Measurements from ENCODE around the gene COL18A1. TPM values are rescaled to one million over a fixed set of nuclear protein-coding genes. Genes with fewer than 3 reads are reported as not detected.

COL18A1 gene
- total RNA-seq, 1 experiment from 2014 or later, result 72.9 TPM

DNA sequence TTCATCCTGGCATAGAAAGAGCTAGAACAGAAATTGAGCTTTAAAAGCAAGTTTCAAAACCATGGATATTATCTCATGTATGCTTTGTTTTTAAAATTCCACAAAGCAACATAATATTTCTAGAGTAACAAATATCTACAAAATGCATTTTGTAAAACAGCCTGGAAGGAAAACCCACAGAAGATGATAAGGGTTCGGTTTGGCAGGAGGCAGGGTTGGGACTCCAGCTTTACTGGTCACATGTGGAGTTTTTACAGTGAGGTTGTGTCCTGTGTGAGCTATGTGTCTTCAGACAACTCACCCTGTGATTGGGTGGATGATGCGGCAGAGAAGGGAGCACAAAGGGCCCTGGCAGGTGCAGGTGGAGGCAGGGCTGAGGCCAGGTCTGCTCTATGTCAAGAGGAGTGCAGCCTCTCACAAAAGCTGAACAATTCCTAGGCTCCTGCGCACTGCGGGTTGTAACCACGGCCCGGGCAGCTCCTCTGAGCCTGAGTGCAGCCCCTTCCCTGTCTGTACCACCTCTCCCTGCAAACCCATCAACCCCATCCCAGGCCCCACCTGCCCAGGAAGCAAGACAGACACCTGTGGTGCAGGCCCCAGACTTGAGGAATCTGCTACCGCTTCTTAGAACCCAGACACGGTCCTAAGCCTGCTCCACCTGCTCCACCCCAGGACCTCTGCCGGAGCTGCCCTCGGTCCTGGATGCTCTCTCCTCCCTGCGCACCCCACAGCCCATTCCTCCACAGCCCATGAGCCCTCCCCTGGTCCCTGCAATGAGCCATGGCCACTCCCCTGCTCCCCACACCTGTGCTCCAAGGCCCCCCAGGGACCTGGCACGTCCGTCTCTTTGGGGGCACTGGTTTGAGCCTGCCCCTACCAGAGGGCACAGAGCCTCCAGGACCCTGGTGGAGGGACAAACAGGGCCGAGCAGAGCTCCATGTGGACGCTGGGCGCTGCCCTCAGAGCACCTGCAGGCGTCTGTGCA lies 2.8 kb upstream of the COL18A1 start:
- DNase-seq (ENCODE audit: low spot score), result no peak

DNA sequence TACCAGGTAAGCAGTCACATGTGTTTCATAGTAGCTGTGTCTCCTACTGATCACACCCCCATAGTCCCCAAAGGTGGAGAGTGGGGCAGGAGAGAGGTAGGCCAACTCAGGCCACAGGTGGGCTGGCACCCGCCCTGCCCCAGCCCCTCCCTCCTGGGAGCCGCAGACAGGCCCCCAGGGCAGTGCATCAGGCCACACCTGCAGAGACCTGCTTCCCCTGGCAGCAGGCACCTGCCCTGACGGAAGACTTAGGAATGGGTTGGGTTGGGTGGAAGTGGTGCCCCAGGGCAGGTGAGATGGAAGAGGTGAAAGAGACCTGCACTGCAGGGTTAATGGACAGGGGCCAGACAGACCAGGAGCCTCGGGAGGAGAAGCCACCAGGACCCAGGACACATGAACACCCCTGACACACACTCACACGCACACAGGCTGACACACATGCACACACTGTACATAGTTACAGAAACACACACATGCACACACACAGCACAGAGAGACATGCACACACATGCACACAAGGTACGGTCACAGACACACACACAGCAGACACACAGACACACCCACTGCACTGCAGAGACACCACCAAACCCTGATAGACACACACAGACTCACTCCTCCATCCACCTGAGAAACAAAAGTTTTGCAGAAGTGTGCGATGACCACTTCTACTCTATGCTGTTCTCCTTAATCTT lies 1.7 kb upstream of the COL18A1 start:
- DNase-seq (ENCODE audit: low spot score), result no peak

DNA sequence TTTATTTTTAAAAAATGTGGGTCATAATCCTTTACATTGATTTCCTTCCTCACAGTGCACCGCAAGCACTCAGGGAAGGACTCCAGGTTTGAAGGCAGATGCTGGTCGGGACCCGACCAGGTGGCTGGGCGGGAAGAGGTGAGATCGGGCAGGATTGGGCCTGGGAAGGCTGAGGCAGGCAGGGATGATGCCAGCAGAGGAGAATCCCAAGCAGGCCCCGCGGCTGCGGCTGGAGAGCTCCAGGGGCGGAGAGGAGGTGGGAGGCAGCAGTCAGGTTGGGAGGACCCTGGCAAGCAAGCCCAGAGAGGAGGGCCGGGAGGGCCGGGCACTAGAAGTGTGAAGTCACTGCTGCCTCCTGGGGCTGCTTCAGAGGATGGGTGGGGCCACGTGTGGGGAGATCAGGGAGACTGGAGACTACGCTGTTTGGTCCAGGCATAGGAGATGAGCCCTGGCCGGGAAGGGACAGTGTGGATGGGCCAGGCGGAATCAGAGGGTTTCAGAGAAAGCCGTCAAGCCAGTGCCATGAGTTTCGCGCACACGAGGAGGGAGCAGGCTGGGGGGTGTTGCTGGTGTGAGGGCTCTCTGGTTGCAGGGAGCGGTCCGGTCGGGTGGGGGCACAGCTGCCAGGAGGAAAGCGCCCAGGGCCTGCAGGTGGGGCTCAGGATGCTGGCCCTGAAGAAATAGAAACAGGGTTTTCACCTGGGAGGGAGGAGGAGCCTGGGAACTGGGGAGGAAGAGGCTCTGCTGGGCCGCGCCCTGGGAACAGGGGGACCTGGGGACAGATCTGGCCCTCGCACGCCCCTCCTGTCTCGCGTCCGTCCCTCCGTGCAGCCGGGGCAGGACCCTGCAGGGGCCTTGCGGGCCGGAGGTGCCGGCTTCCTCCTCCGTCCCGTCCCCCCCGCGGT lies 888 bp upstream of the COL18A1 start:
- DNase-seq (ENCODE audit: low spot score), result no peak

DNA sequence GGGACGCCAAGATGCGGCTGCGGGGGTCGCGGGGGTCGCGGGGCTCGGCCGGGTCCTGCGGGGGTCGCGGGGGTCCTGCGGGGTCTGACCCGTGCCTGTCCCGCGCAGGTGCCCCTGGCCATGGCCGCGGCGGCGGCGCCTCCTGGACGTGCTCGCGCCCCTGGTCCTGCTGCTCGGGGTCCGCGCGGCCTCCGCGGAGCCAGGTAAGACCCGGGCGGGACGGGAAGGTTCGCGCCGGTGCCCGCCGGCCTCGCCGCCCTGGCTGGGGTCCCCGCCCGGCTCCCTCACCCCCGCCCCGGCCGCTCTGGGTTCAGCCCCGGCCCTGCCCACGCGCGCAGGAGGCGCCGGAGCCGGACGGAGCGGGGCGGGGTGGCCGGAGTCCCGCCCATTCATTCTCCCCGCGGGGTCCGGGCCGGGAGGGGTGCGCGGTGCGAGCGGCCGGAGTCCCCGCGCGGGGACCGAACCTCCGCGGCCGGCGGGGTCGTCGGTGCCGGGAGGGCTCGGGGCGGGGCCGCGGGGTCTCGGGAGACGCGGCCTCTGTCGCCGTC lies 380 bp downstream of the COL18A1 start:
- DNase-seq (ENCODE audit: low spot score), result no peak

DNA sequence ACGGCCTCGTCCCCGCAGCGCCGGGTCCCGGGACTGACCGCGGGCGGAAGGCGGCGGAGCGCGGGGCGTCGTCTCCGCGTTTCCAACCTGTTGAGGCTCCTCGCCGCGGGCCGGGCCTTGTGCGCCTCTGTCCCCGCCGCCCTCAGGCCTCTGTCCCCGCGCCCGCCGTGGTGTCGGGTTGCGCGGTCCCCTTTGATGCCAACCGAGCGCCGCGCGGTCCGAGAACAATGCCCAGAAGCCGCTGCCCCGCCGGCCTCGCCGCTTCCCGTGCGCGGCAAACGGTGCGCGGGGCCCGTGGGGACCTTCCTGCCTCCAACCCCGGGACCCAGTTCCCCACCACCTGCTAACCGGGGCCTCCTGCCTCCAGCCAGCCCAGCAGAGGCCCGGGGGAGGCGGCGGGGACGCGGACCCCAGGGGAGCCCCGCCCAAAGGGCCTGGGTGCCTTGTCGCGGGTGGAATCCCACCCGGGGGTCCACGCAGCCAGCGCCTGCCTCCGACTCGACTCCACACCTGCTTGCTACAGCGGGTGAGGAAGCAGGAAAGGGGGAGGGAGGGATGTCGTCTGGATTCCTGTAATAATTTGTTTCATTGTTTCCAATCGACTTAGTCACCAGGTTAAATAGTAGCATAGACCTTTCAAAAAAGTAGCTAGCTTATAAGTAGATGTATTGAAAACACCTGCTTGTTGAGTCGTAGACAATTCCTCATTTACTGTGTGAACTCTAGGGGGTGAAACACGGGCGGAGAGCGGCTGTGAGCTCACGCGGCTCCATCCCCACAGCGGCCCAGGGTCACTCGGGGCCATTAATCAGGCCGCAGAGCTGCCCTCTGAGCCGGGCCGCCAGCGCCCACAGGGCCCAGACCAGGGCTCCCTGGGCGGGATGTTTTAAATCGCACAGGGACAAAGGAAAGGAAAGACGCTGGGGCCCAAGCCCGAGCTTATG lies 1.1 kb downstream of the COL18A1 start:
- peak; percentile 68 for DNase-seq (ENCODE audit: low spot score)

DNA sequence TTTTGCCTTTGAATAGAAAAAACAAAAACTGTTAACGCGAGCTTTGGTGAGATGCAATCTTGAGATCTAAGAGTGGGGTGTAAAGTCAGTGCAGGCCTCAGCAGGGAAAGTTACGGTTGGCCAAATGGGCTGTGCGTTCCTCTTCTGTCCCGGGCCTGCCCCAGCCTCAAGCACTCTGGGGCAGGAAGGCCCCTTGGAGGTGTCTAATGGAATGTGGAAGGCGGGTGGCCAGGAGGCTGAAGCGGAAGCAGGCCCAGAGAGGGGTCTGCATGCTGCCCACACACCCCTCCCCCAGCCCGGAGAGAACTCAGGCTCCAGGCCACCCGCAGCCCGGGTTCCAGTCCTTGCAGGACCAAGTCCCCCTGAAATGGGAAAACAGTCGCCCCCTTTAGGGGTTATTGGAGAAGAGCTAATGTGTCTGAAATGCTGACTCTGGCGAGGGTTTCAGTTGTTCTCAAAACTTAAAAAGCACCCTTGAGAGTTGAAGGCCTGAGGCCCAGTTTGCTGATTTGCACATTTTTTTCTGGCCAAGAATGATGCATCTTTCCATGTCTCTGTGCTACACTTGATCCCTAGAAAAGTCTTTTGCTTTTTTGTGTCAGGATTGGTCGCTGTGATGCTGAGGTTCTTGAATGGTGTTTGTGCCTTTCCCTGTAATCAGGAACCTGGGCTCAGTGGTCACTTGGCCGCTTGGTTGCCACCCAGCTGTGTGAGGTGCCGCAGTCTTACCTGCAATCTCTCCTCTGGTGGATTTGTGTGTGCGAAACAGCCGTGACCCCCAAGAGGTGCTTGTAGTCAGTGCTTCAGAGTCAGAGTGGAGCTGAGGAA lies 2.0 kb downstream of the COL18A1 start:
- no peak for DNase-seq (ENCODE audit: low spot score)

- DNase-seq (ENCODE audit: low spot score), result no peak
Observed at GRCh38 chr21:45407629-45408247, 2.8 kb downstream of the COL18A1 start.

GRCh38 chr21:45408271-45408791 lies 3.4 kb downstream of the COL18A1 start:
- DNase-seq (ENCODE audit: low spot score), result no peak

GRCh38 chr21:45408801-45409261 lies 3.9 kb downstream of the COL18A1 start:
- DNase-seq (ENCODE audit: low spot score), result no peak

DNA sequence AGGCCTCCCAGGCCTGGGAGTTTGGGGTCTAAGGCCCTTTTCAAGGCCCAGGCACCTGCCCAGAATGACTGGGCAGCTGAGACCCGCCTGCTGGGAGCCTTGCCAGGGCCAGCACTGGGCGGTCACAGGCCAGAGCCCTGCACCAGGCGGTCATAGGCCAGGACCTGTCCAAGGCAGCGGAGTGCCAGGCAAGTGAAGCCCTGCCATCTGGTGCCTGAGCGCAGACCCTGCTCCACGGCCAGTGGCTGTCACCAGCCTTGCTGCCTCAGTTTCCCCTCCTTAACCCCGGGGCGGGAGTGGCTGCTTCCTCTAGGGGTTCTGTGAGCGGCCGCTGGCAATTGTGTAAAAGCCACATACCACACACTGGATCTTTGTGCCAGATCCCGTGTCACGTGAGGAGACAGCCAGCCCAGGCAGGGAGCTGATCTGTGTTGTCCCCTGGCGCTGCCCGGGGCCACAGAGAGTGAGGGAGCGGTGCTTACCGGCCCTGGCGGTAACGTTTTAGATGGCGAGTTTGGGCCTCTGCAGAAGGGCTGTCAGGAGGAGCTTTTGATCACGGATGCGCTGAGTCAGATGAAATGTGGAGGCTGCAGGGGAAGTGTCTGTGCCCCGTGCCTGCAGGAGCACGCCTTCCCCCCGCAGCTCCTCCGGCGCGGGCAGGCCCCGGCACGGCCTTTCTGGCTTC lies 4.6 kb downstream of the COL18A1 start:
- DNase-seq (ENCODE audit: low spot score), result no peak

DNA sequence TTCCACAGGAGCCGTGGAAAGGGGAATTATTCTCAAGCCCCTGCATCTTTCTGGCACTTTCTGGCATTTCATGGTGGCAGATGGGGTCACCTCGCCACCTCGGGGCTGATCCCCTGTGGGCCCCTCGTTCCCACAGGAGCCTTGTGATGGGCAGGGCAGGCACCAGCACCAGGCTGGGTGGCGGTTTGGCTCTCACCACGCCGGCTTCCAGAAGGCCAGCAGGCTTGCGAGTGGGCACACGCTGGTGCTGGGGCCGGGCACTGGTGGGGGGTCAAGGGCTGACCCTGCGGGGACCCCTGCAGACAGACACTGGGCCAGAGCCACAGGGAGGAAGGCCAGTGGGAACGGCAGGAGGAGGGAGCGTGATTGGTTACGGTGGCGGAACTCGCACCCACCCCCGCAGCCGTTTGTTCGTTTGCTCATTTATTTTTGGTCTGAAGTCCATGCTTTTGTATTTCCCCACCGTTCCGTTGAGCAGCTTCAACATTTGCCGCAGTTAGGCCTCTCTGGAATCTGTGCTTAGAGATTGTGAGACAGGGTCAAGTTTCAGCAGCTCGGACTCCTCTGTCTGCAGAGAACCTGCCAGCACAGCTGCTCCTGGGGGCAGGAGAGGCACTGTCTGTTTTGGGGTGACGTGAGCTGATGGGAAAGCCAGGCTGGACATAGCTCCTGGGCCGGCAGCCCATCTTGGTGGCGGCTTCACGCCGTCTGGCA lies 5.3 kb downstream of the COL18A1 start:
- no peak for DNase-seq (ENCODE audit: low spot score)

- DNase-seq (ENCODE audit: low spot score), result no peak
Observed at GRCh38 chr21:45410865-45411809, 6.2 kb downstream of the COL18A1 start.

DNA sequence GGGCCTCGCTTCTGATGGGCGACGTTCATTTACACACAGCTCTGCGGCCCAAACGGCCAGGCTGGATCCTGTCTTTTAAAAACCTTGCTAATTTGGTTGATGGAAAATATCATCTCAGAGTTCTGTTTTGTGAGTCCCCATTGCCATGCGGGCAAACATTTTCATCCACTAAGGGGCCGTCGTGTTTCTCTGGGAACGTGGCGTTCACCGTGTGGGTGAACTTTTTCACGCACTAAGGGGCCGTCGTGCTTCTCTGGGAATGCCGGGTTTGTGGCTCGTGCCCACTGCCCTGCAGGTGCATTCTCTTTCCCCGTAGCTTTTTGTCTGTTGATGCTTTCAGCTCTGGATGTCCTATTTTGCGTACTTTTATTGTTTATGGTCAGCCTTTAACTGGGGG lies 6.8 kb downstream of the COL18A1 start:
- no peak for DNase-seq (ENCODE audit: low spot score)

- no peak for DNase-seq (ENCODE audit: low spot score)
Observed at GRCh38 chr21:45412491-45412890, 7.5 kb downstream of the COL18A1 start.

DNA sequence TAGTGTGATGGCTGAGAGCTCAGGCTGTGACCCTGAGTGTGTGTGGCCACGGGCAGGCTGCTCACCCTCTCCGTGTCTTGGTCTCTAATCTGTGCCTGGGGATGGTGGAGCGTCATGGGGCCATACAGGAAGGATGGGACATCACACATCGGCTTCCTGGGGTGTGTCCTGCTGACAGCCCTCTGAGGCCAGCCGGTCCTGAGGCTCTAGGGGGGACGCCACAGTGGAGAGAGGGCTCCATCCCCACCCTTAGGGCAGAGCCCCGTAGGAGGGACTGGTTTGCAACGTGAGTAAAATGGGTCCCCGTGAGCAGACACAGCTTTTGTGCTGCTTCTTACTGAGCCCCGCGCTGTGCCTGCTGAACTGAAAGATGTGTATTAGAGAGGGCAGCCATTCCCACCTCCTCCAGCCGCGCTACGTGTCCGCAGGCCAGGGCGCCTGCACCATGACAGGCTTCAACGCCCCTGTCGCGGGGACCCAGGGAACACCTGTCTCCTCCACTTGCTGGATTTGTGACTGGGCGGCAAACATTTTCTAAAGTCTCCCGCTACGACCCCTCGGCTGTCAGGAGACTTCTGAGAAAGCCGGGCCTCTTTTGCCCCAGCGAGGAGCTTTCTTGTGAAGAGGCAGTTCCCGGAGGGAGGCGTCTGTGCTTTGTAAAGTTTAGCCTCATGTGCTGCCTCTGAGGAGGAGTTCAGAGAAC lies 8.1 kb downstream of the COL18A1 start:
- no peak for DNase-seq (ENCODE audit: low spot score)

DNA sequence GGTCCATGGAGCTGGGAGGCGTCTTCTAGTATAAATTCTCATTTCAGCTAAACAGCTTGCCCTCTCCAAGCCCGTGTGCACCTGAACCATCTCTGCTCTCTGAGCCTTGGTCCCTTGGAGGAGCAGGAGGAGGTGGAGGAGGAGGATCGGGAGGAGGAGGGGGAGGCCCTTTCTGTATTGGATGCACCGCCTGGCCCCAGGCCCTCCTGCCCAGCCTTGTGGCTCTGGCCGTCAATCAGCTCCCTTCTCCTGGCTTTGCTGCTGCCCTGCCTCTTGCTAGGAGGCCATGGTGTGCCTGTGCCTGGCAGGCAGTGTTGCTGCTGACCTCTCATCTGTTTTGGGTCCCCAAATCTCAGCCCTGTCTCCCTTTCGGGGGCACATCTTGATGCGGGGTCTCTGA lies 9.0 kb downstream of the COL18A1 start:
- no peak for DNase-seq (ENCODE audit: low spot score)

All from A172 (cell line).